GM12878 (cell line): ENCODE measurements around the gene PSMD1. TPM values are rescaled to one million over a fixed set of nuclear protein-coding genes. Genes with fewer than 3 reads are reported as not detected.
"Not testable (repeated sequence)": the region's sequence is repeated elsewhere in the genome, so short reads cannot be mapped to it uniquely, and the experiment has no call there.

Experiments used
- ATAC-seq: fragments of 200-7000 bp; cut with Tn5 transposase; 3 replicates; pipeline ENCODE4 v1.9.1; 2020; ENCODE audit warnings: mild to moderate bottlenecking, moderate library complexity
- BruUV-seq: library from RNA; stranded (reverse); fragments of 400-500 nt; replicated peaks from 2 replicates; lab custom pipeline; 2021; lab: Mats Ljungman, UMichigan
- CTCF ChIA-PET: fragments of 300-600 bp; sonication (Branson Sonifier 250); formaldehyde crosslinking; extraction: SDS; loops from one replicate; lab custom pipeline; 2021; ENCODE audit warnings: inconsistent platforms; lab: Yijun Ruan, JAX
- POLR2A ChIA-PET: fragments of 350-600 bp; formaldehyde crosslinking; extraction: SDS; loops from one replicate; lab custom pipeline; 2021; ENCODE audit warnings: inconsistent platforms; lab: Charles Lee
- RAD21 ChIA-PET: fragments of 300-600 bp; sonication (Branson Sonifier 250); formaldehyde crosslinking; loops from one replicate; lab custom pipeline; 2023; ENCODE audit warnings: antibody characterized with exemption; ENCODE audit not compliant: unreplicated experiment; lab: Charles Lee
- SMC1A ChIA-PET: fragments of 300-600 bp; sonication (Branson Sonifier 250); formaldehyde crosslinking; loops from one replicate; lab custom pipeline; 2023; ENCODE audit not compliant: unreplicated experiment, uncharacterized antibody; lab: Charles Lee
- DNase-seq: peaks from one replicate; pipeline ENCODE4 v3.0.0-alpha.2; 2011; ENCODE audit warnings: low read depth, low spot score
- FAIRE-seq: peaks from 3 replicates; lab custom pipeline; 2011; peaks lifted over from hg19 to GRCh38; lab: Jason Lieb, UNC
- H2AFZ ChIP-seq: 2 replicates; pipeline ENCODE4 v1.6.0; 2011; ENCODE audit warnings: low read depth, low read length, control low read depth; ENCODE audit not compliant: control insufficient read depth
- H3K27ac ChIP-seq: 2 replicates; pipeline ENCODE4 v1.5.1; 2011; ENCODE audit warnings: control low read depth; ENCODE audit not compliant: control insufficient read depth, insufficient read depth
- H3K27me3 ChIP-seq, 2 experiments: replicated peaks in 1 of 2; 2 replicates each; pipeline versions ENCODE4 v1.6.0 to v1.6.1; 2011; ENCODE audit warnings: low read length in 1 of 2; ENCODE audit not compliant: control insufficient read depth in 2 of 2, insufficient read depth in 2 of 2
- H3K36me3 ChIP-seq, 2 experiments: 2 replicates each; pipeline ENCODE4 v1.5.1; 2011; ENCODE audit warnings: low read length in 1 of 2; ENCODE audit not compliant: control insufficient read depth in 2 of 2, insufficient read depth in 2 of 2
- H3K4me1 ChIP-seq: 2 replicates; pipeline ENCODE4 v1.6.1; 2011; ENCODE audit warnings: mild to moderate bottlenecking, low read length, moderate library complexity, mixed read lengths; ENCODE audit not compliant: control insufficient read depth, insufficient read depth
- H3K4me2 ChIP-seq: 2 replicates; pipeline ENCODE4 v1.6.0; 2011; ENCODE audit warnings: control low read depth; ENCODE audit not compliant: control insufficient read depth, insufficient read depth
- H3K4me3 ChIP-seq: fragments of 200-600 bp; sonication (generic); 2 replicates; pipeline ENCODE4 v1.5.1; 2016
- H3K79me2 ChIP-seq: 2 replicates; pipeline ENCODE4 v1.6.0; 2011; ENCODE audit warnings: low read length; ENCODE audit not compliant: control insufficient read depth, insufficient read depth
- H3K9ac ChIP-seq: 2 replicates; pipeline ENCODE4 v1.8.0; 2011; ENCODE audit warnings: low read length, control low read depth, mixed read lengths; ENCODE audit not compliant: control insufficient read depth, insufficient read depth
- H3K9me3 ChIP-seq: replicated peaks from 3 replicates; pipeline ENCODE4 v1.5.1; 2011; ENCODE audit warnings: mild to moderate bottlenecking, low read length; ENCODE audit not compliant: control insufficient read depth, insufficient read depth
- H4K20me1 ChIP-seq: 2 replicates; pipeline ENCODE4 v1.6.0; 2011; ENCODE audit not compliant: control insufficient read depth, insufficient read depth
- BCL11A ChIP-seq: IDR thresholded peaks from 2 replicates; pipeline ENCODE4 v1.6.1; 2011; ENCODE audit warnings: low read depth, low read length
- CREM ChIP-seq: IDR thresholded peaks from 2 replicates; pipeline ENCODE4 v1.6.1; 2014; ENCODE audit warnings: antibody characterized with exemption, low read depth
- DPF2 ChIP-seq: fragments of 450-650 bp; IDR thresholded peaks from 2 replicates; pipeline ENCODE4 v1.6.1; 2017; ENCODE audit warnings: mild to moderate bottlenecking
- STAT1 ChIP-seq: fragments of 450-650 bp; conservative IDR thresholded peaks from 2 replicates; pipeline ENCODE4 v1.6.1; 2014; ENCODE audit warnings: antibody characterized with exemption, mild to moderate bottlenecking
- ZSCAN29 ChIP-seq: fragments of 450-650 bp; IDR thresholded peaks from 2 replicates; pipeline ENCODE4 v1.6.1; 2017; ENCODE audit warnings: mild to moderate bottlenecking, moderate library complexity
- ZZZ3 ChIP-seq: IDR thresholded peaks from 2 replicates; pipeline ENCODE4 v1.6.1; 2011; ENCODE audit warnings: low read depth; ENCODE audit not compliant: control insufficient read depth, insufficient read length
- WGBS: methylation state at CpG from one replicate; pipeline ENCODE4 v1.1.6; 2016; ENCODE audit warnings: low lambda C conversion rate; ENCODE audit not compliant: insufficient replicate concordance, insufficient coverage; ENCODE audit errors: missing lambda C conversion rate; 5-methylcytosine and 5-hydroxymethylcytosine counted together
- in situ Hi-C: fragments of 300-500 bp; cut with MboI; formaldehyde crosslinking; loops from 9 replicates; pipeline ENCODE4 v1.14.3; 2018; ENCODE audit warnings: mixed read lengths
- intact Hi-C: fragments of 100-400 bp; cut with micrococcal nuclease; formaldehyde crosslinking; loops from one replicate; pipeline ENCODE4 v1.14.2; 2022; ENCODE audit not compliant: unreplicated experiment
- polyA plus RNA-seq, 11 experiments: library from polyadenylated mRNA; depleted of rRNA in 4 of 11; unstranded in 6 of 11; stranded (reverse) in 5 of 11; fragments of >200 nt; fragmentation: Nextera tagmentation in 4 of 11; fragmentation: Illumina TruSeq in 1 of 11; extraction: Ambion mirVana in 4 of 11; extraction: Trizol in 1 of 11; gene quantifications; 1 replicate in 1 of 11; 2 replicates in 10 of 11; pipeline versions ENCODE4 v1.2.1 to v1.2.3, GENCODE V29; 2011 to 2016; ENCODE audit warnings: inconsistent platforms in 2 of 11, missing spikeins in 2 of 11, low read depth in 1 of 11
- total RNA-seq, 4 experiments: library from RNA; depleted of rRNA in 3 of 4; stranded (reverse); fragments of >200 nt in 3 of 4; fragmentation: Illumina TruSeq in 1 of 4; extraction: Trizol in 1 of 4; gene quantifications; 2 replicates each; pipeline versions ENCODE4 v1.2.1 to v1.2.3, GENCODE V29; 2013 to 2021
- TF ChIP-seq, protein P1 (sequence below): fragments of 450-650 bp; IDR thresholded peaks from 2 replicates; pipeline ENCODE4 v1.6.1; 2017; ENCODE audit warnings: mild to moderate bottlenecking, moderate library complexity
- TF ChIP-seq, protein P2 (sequence below): IDR thresholded peaks from 2 replicates; pipeline ENCODE4 v1.6.1; 2012; ENCODE audit warnings: low read depth, low read length, improper control_type of control experiment

The PSMD1 gene
- total and polyA plus RNA-seq, 10 of the 15 experiments (the other 5 are each of a cell fraction or from before 2014, with no cell fraction given), result 87.4 to 220 (median 139) TPM

DNA sequence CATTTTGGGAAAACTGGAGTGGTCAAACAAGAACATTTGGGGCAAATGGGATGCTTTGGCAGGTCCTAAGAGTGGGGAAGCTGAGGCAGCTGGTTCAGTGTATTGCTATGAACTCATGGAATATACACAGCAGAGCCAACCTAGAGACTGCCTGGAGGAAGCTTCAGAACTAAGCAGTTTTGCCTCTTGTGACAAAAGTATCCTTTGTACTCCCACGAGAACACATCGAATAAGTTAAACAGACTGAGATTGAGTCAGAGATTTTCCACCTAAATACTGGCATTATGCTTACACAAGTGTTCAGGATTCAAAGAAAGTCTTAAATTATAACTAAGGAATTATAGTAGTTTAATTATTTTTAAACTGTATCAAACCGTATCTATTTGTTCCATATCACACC lies 136.5 kb downstream of the PSMD1 start (continued):
- TF ChIP-seq, protein P1, sequence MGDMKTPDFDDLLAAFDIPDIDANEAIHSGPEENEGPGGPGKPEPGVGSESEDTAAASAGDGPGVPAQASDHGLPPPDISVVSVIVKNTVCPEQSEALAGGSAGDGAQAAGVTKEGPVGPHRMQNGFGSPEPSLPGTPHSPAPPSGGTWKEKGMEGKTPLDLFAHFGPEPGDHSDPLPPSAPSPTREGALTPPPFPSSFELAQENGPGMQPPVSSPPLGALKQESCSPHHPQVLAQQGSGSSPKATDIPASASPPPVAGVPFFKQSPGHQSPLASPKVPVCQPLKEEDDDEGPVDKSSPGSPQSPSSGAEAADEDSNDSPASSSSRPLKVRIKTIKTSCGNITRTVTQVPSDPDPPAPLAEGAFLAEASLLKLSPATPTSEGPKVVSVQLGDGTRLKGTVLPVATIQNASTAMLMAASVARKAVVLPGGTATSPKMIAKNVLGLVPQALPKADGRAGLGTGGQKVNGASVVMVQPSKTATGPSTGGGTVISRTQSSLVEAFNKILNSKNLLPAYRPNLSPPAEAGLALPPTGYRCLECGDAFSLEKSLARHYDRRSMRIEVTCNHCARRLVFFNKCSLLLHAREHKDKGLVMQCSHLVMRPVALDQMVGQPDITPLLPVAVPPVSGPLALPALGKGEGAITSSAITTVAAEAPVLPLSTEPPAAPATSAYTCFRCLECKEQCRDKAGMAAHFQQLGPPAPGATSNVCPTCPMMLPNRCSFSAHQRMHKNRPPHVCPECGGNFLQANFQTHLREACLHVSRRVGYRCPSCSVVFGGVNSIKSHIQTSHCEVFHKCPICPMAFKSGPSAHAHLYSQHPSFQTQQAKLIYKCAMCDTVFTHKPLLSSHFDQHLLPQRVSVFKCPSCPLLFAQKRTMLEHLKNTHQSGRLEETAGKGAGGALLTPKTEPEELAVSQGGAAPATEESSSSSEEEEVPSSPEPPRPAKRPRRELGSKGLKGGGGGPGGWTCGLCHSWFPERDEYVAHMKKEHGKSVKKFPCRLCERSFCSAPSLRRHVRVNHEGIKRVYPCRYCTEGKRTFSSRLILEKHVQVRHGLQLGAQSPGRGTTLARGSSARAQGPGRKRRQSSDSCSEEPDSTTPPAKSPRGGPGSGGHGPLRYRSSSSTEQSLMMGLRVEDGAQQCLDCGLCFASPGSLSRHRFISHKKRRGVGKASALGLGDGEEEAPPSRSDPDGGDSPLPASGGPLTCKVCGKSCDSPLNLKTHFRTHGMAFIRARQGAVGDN, result no peak
- TF ChIP-seq ZZZ3 (no peak), STAT1 (no peak), BCL11A (no peak)
- TF ChIP-seq, protein P2, sequence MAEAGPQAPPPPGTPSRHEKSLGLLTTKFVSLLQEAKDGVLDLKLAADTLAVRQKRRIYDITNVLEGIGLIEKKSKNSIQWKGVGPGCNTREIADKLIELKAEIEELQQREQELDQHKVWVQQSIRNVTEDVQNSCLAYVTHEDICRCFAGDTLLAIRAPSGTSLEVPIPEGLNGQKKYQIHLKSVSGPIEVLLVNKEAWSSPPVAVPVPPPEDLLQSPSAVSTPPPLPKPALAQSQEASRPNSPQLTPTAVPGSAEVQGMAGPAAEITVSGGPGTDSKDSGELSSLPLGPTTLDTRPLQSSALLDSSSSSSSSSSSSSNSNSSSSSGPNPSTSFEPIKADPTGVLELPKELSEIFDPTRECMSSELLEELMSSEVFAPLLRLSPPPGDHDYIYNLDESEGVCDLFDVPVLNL, result no peak

DNA sequence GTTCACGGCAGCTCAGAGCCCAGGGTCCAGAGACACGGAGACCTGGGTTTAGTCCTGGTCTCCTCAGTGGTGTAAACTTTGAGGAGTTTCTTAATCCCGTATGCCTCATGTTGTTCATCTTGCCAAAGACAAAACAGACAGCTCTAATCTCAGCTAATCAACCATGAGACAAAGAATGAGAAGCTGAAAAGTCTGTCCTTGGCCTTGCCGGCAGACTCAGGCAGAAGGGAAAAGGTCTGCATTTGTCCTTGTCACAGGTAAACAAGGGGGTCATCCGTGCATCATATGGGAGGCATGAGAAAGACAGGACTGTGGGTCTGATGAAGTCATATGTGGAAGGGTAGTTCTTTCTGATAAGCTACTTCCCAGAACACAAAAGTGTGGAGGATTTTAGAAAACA lies 139.9 kb downstream of the PSMD1 start:
- CTCF ChIA-PET, result interaction anchor here (0.8 to 4.9 kb wide), 5 partner anchors 10 to 92 kb away, joined by 3 to 66 read pairs (median 4); no protein-coding TSS in a partner anchor
- H3K27me3 ChIP-seq, result no peaks in the 10 kb centered on the region
- H3K27ac ChIP-seq, result no peak overlapping the region
- in situ Hi-C loops, result no loop called here
- H3K4me2 ChIP-seq, result no peak overlapping the region
- H3K4me3 ChIP-seq, result no peak overlapping the region
- DNase-seq (no peak), FAIRE-seq (no peak), ATAC-seq (no peak)
- RAD21 ChIA-PET, result interaction anchor here (1.1 kb wide), 1 partner anchor 93 kb away, joined by 3 read pairs; no protein-coding TSS in a partner anchor
- no peaks in the 10 kb centered on the region for H3K79me2 ChIP-seq
- H3K9ac ChIP-seq, result no peak overlapping the region
- WGBS, result 72% methylated on average over 5 of the region's 5 CpGs
- POLR2A ChIA-PET, result interaction anchor here (0.6 to 1.6 kb wide), 2 partner anchors 26 to 49 kb away, joined by 3 read pairs; no protein-coding TSS in a partner anchor
- no peaks in the 10 kb centered on the region for H3K9me3 ChIP-seq
- peaks cover 6% of the 10 kb centered on the region for H3K4me1 ChIP-seq
- BruUV-seq, result no TSS peak
- TF ChIP-seq ZSCAN29 (no peak), STAT1 (no peak), DPF2 (no peak), CREM (no peak)
- SMC1A ChIA-PET, result interaction anchor here (1.3 to 2.5 kb wide), 3 partner anchors 14 to 92 kb away, joined by 4 to 7 read pairs (median 4); no protein-coding TSS in a partner anchor
- no peaks in the 10 kb centered on the region for H3K36me3 ChIP-seq
- H2AFZ ChIP-seq, result no peak overlapping the region; the same call in 1 of the 2 replicates
- intact Hi-C loops, result loop anchor here (10.0 kb wide), 1 partner anchor 92 kb away; no protein-coding TSS in a partner anchor
- H4K20me1 ChIP-seq, result no peaks in the 10 kb centered on the region

DNA sequence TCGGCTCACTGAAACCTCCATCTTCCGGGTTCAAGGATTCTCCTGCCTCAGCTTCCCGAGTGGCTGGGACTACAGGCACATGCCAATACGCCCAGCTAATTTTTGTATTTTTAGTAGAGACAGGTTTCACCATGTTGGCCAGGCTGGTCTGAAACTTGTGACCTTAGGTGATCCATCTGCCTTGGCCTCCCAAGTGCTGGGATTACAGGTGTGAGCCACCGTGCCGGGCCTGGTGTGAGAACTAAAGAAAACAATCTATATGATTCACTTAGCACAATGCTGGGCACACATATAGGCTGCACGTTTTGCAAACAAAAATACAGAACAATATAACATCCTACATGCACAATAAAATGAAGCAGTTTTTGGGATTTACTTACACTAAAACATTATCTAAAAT lies 140.5 kb downstream of the PSMD1 start:
- H3K79me2 ChIP-seq, H3K9me3 ChIP-seq, H3K36me3 ChIP-seq, H3K4me2 ChIP-seq, H3K27me3 ChIP-seq, ATAC-seq, H3K4me3 ChIP-seq, BruUV-seq, H3K9ac ChIP-seq, H4K20me1 ChIP-seq, FAIRE-seq, H3K4me1 ChIP-seq, DNase-seq, H3K27ac ChIP-seq, in situ Hi-C loops, H2AFZ ChIP-seq: not testable (repeated sequence)
- 71% methylated on average over 7 of the region's 7 CpGs for WGBS
- ChIA-PET POLR2A (interaction anchor here (1.6 kb wide), 1 partner anchor 25 kb away, joined by 3 read pairs; no protein-coding TSS in a partner anchor), CTCF (interaction anchor here (0.7 to 1.5 kb wide), 4 partner anchors 11 to 293 kb away, joined by 3 to 9 read pairs (median 4); no protein-coding TSS in a partner anchor), SMC1A (interaction anchor here (1.6 to 2.5 kb wide), 2 partner anchors 15 to 93 kb away, joined by 4 to 7 read pairs; no protein-coding TSS in a partner anchor), RAD21 (interaction anchor here (1.1 kb wide), 2 partner anchors 8 to 94 kb away, joined by 3 read pairs; no protein-coding TSS in a partner anchor)
- intact Hi-C loops, result loop anchor here (10.0 kb wide), 1 partner anchor 92 kb away; no protein-coding TSS in a partner anchor
